ENCODE results near the gene GLT6D1. TPM values are rescaled to one million over a fixed set of nuclear protein-coding genes. Genes with fewer than 3 reads are reported as not detected.

GLT6D1 gene
- total and polyA plus RNA-seq, 2 donors (not counting 3 experiments of a cell fraction or from before 2014, with no cell fraction given) = not detected

DNA sequence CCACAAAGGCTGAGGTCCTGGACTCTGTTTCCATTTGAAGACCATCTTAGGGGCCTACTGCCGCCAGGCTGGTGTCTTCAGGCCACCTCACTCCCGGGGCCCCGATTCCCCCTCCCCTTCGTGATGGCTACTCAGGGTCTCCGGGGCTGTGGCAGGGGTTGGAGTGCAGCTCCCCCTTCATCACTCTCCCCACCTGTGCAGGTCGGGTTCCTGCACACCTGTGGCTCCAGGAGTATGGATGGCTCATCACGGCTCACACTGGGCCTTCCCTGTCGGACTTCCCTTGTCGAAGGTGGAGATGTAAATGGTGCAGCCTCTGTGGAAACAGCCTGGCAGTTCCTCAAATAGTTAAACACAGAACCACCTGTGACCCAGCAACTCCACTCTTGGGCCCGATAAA lies 35.6 kb upstream of the GLT6D1 start:
- H3K4me2 ChIP-seq (ENCODE audit: insufficient read depth, low read length) = no peak overlapping the region
- no peaks in the 10 kb centered on the region for H3K36me3 ChIP-seq (ENCODE audit: control insufficient read depth in 2 of 2, extremely low read depth in 1 of 2, insufficient read depth in 2 of 2, low read length in 2 of 2)
- no TSS peak for BruUV-seq (replicated peaks)
- H3K27ac ChIP-seq (ENCODE audit: insufficient read depth, low read depth, low read length) = no peak overlapping the region
- no peaks in the 10 kb centered on the region for H4K20me1 ChIP-seq (replicated peaks; ENCODE audit: control insufficient read depth, extremely low read depth, insufficient read depth, low read length)
- H3K9me1 ChIP-seq (replicated peaks; ENCODE audit: control insufficient read depth, extremely low read depth, insufficient read depth, low read length) = no peaks in the 10 kb centered on the region
- H3K9ac ChIP-seq (replicated peaks; ENCODE audit: extremely low read depth, insufficient read depth, low read length) = no peak overlapping the region
- FAIRE-seq (no peak), DNase-seq (ENCODE audit: low read depth, low spot score) (no peak)
- dilution Hi-C loops (cut with MboI; ENCODE audit: extremely low pct_ligation_motif_present, low sequenced_read_pairs) (no loop called here), intact Hi-C loops (cut with micrococcal nuclease) (no loop called here)
- TF ChIP-seq, protein P1, sequence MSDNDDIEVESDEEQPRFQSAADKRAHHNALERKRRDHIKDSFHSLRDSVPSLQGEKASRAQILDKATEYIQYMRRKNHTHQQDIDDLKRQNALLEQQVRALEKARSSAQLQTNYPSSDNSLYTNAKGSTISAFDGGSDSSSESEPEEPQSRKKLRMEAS (IDR thresholded peaks at IDR 0.05; ENCODE audit: insufficient read depth, insufficient read length) = no peak
- TF ChIP-seq POLR2AphosphoS5 (IDR thresholded peaks at IDR 0.05; ENCODE audit: insufficient read depth, low read depth, low read length) (no peak), EZH2 (IDR thresholded peaks at IDR 0.05; ENCODE audit: borderline replicate concordance, low read depth, low read length, severe bottlenecking) (no peak), POLR2A (IDR thresholded peaks at IDR 0.05; ENCODE audit: low read depth, low read length) (no peak)
- no peaks in the 10 kb centered on the region for H3K27me3 ChIP-seq (ENCODE audit: control insufficient read depth in 2 of 2, insufficient read depth in 2 of 2, low read length in 2 of 2)
- ChIA-PET POLR2A (no interaction called here), CTCF (no interaction called here)
- no peak overlapping the region for H2AFZ ChIP-seq (ENCODE audit: low read depth, low read length)
- no peak overlapping the region for H3K4me3 ChIP-seq (replicated peaks in 1 of 3; ENCODE audit: insufficient read depth in 1 of 3, low read depth in 1 of 3, low read length in 3 of 3)
- no peaks in the 10 kb centered on the region for H3K4me1 ChIP-seq (ENCODE audit: control insufficient read depth, extremely low read depth, insufficient read depth, low read length)
- no peaks in the 10 kb centered on the region for H3K9me3 ChIP-seq (replicated peaks; ENCODE audit: control insufficient read depth, insufficient read depth, low read length)
- H3K79me2 ChIP-seq (ENCODE audit: control insufficient read depth, insufficient read depth, low read length) = no peaks in the 10 kb centered on the region

DNA sequence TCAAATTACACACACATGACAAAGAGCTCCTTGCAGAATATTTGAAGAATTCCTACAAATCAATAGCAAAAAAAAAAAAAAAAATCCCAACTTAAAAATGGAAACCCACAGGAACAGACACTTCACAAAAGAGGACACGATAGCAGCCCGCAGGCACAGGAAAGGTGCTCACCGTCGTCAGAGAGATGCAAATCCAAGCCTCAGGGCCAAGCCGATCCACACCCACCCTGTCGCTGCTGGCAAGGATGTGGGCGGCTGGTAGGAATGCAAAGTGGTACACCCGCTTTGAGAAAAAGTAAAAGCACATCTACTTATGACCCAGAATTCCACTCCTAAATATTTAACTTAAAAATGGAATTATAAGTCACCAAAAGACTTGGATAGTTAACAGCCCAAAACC lies 34.6 kb upstream of the GLT6D1 start:
- no TSS peak for BruUV-seq (replicated peaks)
- CTCF ChIA-PET = no interaction called here

More for the DNA sequence above, 34.6 kb upstream of the GLT6D1 start:
- POLR2A ChIA-PET = no interaction called here
- Histone ChIP-seq H3K36me3 (ENCODE audit: control insufficient read depth in 2 of 2, extremely low read depth in 1 of 2, insufficient read depth in 2 of 2, low read length in 2 of 2) (no peaks in the 10 kb centered on the region), H3K9ac (replicated peaks; ENCODE audit: extremely low read depth, insufficient read depth, low read length) (no peak overlapping the region), H4K20me1 (replicated peaks; ENCODE audit: control insufficient read depth, extremely low read depth, insufficient read depth, low read length) (no peaks in the 10 kb centered on the region), H2AFZ (ENCODE audit: low read depth, low read length) (no peak overlapping the region), H3K9me1 (replicated peaks; ENCODE audit: control insufficient read depth, extremely low read depth, insufficient read depth, low read length) (no peaks in the 10 kb centered on the region), H3K4me3 (replicated peaks in 1 of 3; ENCODE audit: insufficient read depth in 1 of 3, low read depth in 1 of 3, low read length in 3 of 3) (no peak overlapping the region), H3K4me2 (ENCODE audit: insufficient read depth, low read length) (no peak overlapping the region), H3K79me2 (ENCODE audit: control insufficient read depth, insufficient read depth, low read length) (no peaks in the 10 kb centered on the region), H3K27me3 (ENCODE audit: control insufficient read depth in 2 of 2, insufficient read depth in 2 of 2, low read length in 2 of 2) (no peaks in the 10 kb centered on the region), H3K9me3 (replicated peaks; ENCODE audit: control insufficient read depth, insufficient read depth, low read length) (no peaks in the 10 kb centered on the region), H3K4me1 (ENCODE audit: control insufficient read depth, extremely low read depth, insufficient read depth, low read length) (no peaks in the 10 kb centered on the region), H3K27ac (ENCODE audit: insufficient read depth, low read depth, low read length) (no peak overlapping the region)
- DNase-seq (ENCODE audit: low read depth, low spot score) (no peak), FAIRE-seq (no peak)
- TF ChIP-seq POLR2A (IDR thresholded peaks at IDR 0.05; ENCODE audit: low read depth, low read length) = no peak
- no peak for TF ChIP-seq GATA2 (IDR thresholded peaks at IDR 0.05; ENCODE audit: insufficient read depth, insufficient read length, low read depth, low read length)
- no peak for TF ChIP-seq FOS (IDR thresholded peaks at IDR 0.05; ENCODE audit: borderline replicate concordance, insufficient read depth, low read length)
- TF ChIP-seq, protein P1 (IDR thresholded peaks at IDR 0.05; ENCODE audit: insufficient read depth, insufficient read length) = no peak
- TF ChIP-seq MYC (IDR thresholded peaks at IDR 0.05; ENCODE audit: low read depth, low read length) = no peak
- TF ChIP-seq POLR2AphosphoS5 (IDR thresholded peaks at IDR 0.05; ENCODE audit: insufficient read depth, low read depth, low read length) = no peak
- no peak for TF ChIP-seq JUN (IDR thresholded peaks at IDR 0.05; ENCODE audit: borderline replicate concordance, insufficient read depth, insufficient read length, low read depth)
- no peak for TF ChIP-seq EZH2 (IDR thresholded peaks at IDR 0.05; ENCODE audit: borderline replicate concordance, low read depth, low read length, severe bottlenecking)
- TF ChIP-seq, protein P2, sequence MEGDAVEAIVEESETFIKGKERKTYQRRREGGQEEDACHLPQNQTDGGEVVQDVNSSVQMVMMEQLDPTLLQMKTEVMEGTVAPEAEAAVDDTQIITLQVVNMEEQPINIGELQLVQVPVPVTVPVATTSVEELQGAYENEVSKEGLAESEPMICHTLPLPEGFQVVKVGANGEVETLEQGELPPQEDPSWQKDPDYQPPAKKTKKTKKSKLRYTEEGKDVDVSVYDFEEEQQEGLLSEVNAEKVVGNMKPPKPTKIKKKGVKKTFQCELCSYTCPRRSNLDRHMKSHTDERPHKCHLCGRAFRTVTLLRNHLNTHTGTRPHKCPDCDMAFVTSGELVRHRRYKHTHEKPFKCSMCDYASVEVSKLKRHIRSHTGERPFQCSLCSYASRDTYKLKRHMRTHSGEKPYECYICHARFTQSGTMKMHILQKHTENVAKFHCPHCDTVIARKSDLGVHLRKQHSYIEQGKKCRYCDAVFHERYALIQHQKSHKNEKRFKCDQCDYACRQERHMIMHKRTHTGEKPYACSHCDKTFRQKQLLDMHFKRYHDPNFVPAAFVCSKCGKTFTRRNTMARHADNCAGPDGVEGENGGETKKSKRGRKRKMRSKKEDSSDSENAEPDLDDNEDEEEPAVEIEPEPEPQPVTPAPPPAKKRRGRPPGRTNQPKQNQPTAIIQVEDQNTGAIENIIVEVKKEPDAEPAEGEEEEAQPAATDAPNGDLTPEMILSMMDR (IDR thresholded peaks at IDR 0.05; ENCODE audit: extremely low read depth in 1 of 2, insufficient read depth in 1 of 2, low read depth in 1 of 2, low read length in 2 of 2) = no peak
- dilution Hi-C loops (cut with MboI; ENCODE audit: extremely low pct_ligation_motif_present, low sequenced_read_pairs) = no loop called here
- intact Hi-C loops (cut with micrococcal nuclease) = no loop called here
